Effector memory CD8-positive, alpha-beta T cell (primary cell): ENCODE results near the gene TNNT2.

Experiments used
- ATAC-seq: fragments of 150-1000 bp; cut with Tn5 transposase; replicated peaks from 2 replicates; pipeline ENCODE4 v1.10.0; 2021; ENCODE audit warnings: mild to moderate bottlenecking, moderate library complexity
- DNase-seq, 3 experiments: peaks; one replicate each; pipeline ENCODE4 v3.0.0; 2021
- H3K27ac Mint-ChIP-seq, 2 donors: one replicate each; pipeline ENCODE4 v1.8.0; 2022; ENCODE audit warnings: mild to moderate bottlenecking in 2 of 2, mixed read lengths in 2 of 2, moderate library complexity in 2 of 2
- H3K27me3 Mint-ChIP-seq, 2 donors: one replicate each; pipeline ENCODE4 v1.8.0; 2022; ENCODE audit warnings: mixed read lengths in 2 of 2
- H3K36me3 Mint-ChIP-seq: one replicate; pipeline ENCODE4 v1.8.0; 2022; ENCODE audit warnings: mild to moderate bottlenecking, moderate library complexity, mixed read lengths; ENCODE audit not compliant: insufficient read depth
- H3K4me1 Mint-ChIP-seq, 2 donors: one replicate each; pipeline ENCODE4 v1.8.0; 2022; ENCODE audit warnings: low read depth in 2 of 2, mixed read lengths in 2 of 2
- H3K4me3 Mint-ChIP-seq, 2 donors: one replicate each; pipeline ENCODE4 v1.8.0; 2022; ENCODE audit warnings: mild to moderate bottlenecking in 2 of 2, mixed read lengths in 2 of 2, moderate library complexity in 2 of 2
- H3K9me3 Mint-ChIP-seq, 2 donors: one replicate each; pipeline ENCODE4 v1.8.0; 2022; ENCODE audit warnings: mixed read lengths in 2 of 2

Gene TNNT2

GRCh38 chr1:201381130-201381529 lies 3.6 kb upstream of the TNNT2 start:
- Mint-ChIP-seq H3K4me3 (no peak overlapping the region), H3K4me1 (peaks cover 0 to 2% of the 10 kb centered on the region in 2 donors), H3K36me3 (no peaks in the 10 kb centered on the region), H3K27ac (no peak overlapping the region), H3K27me3 (peaks cover 33 to 79% of the 10 kb centered on the region in 2 donors), H3K9me3 (no peaks in the 10 kb centered on the region)
- ATAC-seq (no peak), DNase-seq (no peak)

- H3K4me1 Mint-ChIP-seq, result peaks cover 0 to 2% of the 10 kb centered on the region in 2 donors
- H3K36me3 Mint-ChIP-seq, result no peaks in the 10 kb centered on the region
- no peaks in the 10 kb centered on the region for H3K9me3 Mint-ChIP-seq
- no peak overlapping the region for H3K4me3 Mint-ChIP-seq
- ATAC-seq (no peak), DNase-seq (no peak)
- H3K27me3 Mint-ChIP-seq, result peaks cover 21 to 79% of the 10 kb centered on the region in 2 donors
- no peak overlapping the region for H3K27ac Mint-ChIP-seq
Observed at GRCh38 chr1:201379733-201380242, 2.3 kb upstream of the TNNT2 start.

GRCh38 chr1:201378804-201379203 lies 1.3 kb upstream of the TNNT2 start:
- DNase-seq (no peak), ATAC-seq (no peak)
- H3K27ac Mint-ChIP-seq, result no peak overlapping the region
- peaks cover 0 to 2% of the 10 kb centered on the region in 2 donors for H3K4me1 Mint-ChIP-seq
- H3K4me3 Mint-ChIP-seq, result no peak overlapping the region
- H3K9me3 Mint-ChIP-seq, result no peaks in the 10 kb centered on the region
- peaks cover 19 to 77% of the 10 kb centered on the region in 2 donors for H3K27me3 Mint-ChIP-seq
- H3K36me3 Mint-ChIP-seq, result no peaks in the 10 kb centered on the region

GRCh38 chr1:201376464-201377374 lies 761 bp downstream of the TNNT2 start:
- no peak overlapping the region for H3K4me3 Mint-ChIP-seq
- peaks cover 12 to 78% of the 10 kb centered on the region in 2 donors for H3K27me3 Mint-ChIP-seq
- no peaks in the 10 kb centered on the region for H3K36me3 Mint-ChIP-seq
- H3K4me1 Mint-ChIP-seq, result no peaks in the 10 kb centered on the region
- no peak for ATAC-seq
- no peak overlapping the region for H3K27ac Mint-ChIP-seq
- H3K9me3 Mint-ChIP-seq, result no peaks in the 10 kb centered on the region
- DNase-seq, result no peak

DNA sequence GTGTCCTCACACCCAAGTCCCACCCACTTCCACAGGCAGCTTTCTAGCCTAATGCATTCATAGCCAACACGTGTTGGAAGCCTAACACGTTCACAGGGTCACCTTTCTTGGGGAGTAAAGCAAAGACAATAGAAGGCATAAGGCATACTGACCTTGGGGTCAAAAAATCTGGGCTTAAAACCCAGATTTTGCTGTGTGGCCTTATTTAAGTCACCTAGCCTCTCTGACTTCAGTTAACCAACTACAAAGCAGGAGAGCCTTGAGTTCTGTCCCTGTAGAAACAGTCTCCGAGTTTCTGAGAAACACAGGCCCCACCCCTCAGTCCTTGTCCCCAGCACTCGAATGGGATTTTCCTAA lies 1.4 kb downstream of the TNNT2 start:
- H3K27me3 Mint-ChIP-seq, result peaks cover 18 to 78% of the 10 kb centered on the region in 2 donors
- no peaks in the 10 kb centered on the region for H3K9me3 Mint-ChIP-seq
- H3K36me3 Mint-ChIP-seq, result no peaks in the 10 kb centered on the region
- no peaks in the 10 kb centered on the region for H3K4me1 Mint-ChIP-seq
- no peak overlapping the region for H3K27ac Mint-ChIP-seq
- no peak overlapping the region for H3K4me3 Mint-ChIP-seq
- DNase-seq (no peak), ATAC-seq (no peak)

- DNase-seq, result no peak
- Mint-ChIP-seq H3K4me3 (no peak overlapping the region), H3K36me3 (no peaks in the 10 kb centered on the region), H3K27ac (no peak overlapping the region), H3K9me3 (no peaks in the 10 kb centered on the region), H3K27me3 (peaks cover 20 to 83% of the 10 kb centered on the region in 2 donors), H3K4me1 (no peaks in the 10 kb centered on the region)
- ATAC-seq, result no peak
Observed at GRCh38 chr1:201375169-201375568, 2.3 kb downstream of the TNNT2 start.

- Mint-ChIP-seq H3K27ac (no peak overlapping the region), H3K4me1 (no peaks in the 10 kb centered on the region), H3K4me3 (no peak overlapping the region), H3K27me3 (peaks cover 22 to 91% of the 10 kb centered on the region in 2 donors), H3K9me3 (no peaks in the 10 kb centered on the region), H3K36me3 (no peaks in the 10 kb centered on the region)
- no peak for DNase-seq
- ATAC-seq, result no peak
Observed at GRCh38 chr1:201374364-201374763, 3.1 kb downstream of the TNNT2 start.

GRCh38 chr1:201371792-201372191 lies 5.7 kb downstream of the TNNT2 start:
- H3K36me3 Mint-ChIP-seq, result peaks cover 2% of the 10 kb centered on the region
- ATAC-seq (no peak), DNase-seq (no peak)
- no peaks in the 10 kb centered on the region for H3K4me1 Mint-ChIP-seq
- no peak overlapping the region for H3K4me3 Mint-ChIP-seq
- peaks cover 33 to 98% of the 10 kb centered on the region in 2 donors for H3K27me3 Mint-ChIP-seq
- H3K9me3 Mint-ChIP-seq, result no peaks in the 10 kb centered on the region
- no peak overlapping the region for H3K27ac Mint-ChIP-seq

GRCh38 chr1:201371276-201371675 lies 6.2 kb downstream of the TNNT2 start:
- H3K4me3 Mint-ChIP-seq, result no peak overlapping the region
- peaks cover 30 to 98% of the 10 kb centered on the region in 2 donors for H3K27me3 Mint-ChIP-seq
- no peak for ATAC-seq
- DNase-seq, result no peak
- no peak overlapping the region for H3K27ac Mint-ChIP-seq
- H3K9me3 Mint-ChIP-seq, result no peaks in the 10 kb centered on the region
- H3K4me1 Mint-ChIP-seq, result no peaks in the 10 kb centered on the region
- peaks cover 2% of the 10 kb centered on the region for H3K36me3 Mint-ChIP-seq

GRCh38 chr1:201370500-201370899 lies 7.0 kb downstream of the TNNT2 start:
- Mint-ChIP-seq H3K27ac (no peak overlapping the region), H3K4me1 (no peaks in the 10 kb centered on the region), H3K9me3 (no peaks in the 10 kb centered on the region), H3K36me3 (peaks cover 2% of the 10 kb centered on the region), H3K27me3 (peaks cover 27 to 98% of the 10 kb centered on the region in 2 donors), H3K4me3 (no peak overlapping the region)
- DNase-seq, result no peak
- ATAC-seq, result no peak

GRCh38 chr1:201369209-201369608 lies 8.3 kb downstream of the TNNT2 start:
- Mint-ChIP-seq H3K27me3 (peaks cover 27 to 98% of the 10 kb centered on the region in 2 donors), H3K9me3 (no peaks in the 10 kb centered on the region), H3K36me3 (peaks cover 2% of the 10 kb centered on the region), H3K4me3 (no peak overlapping the region), H3K27ac (no peak overlapping the region), H3K4me1 (no peaks in the 10 kb centered on the region)
- DNase-seq (no peak), ATAC-seq (no peak)

DNA sequence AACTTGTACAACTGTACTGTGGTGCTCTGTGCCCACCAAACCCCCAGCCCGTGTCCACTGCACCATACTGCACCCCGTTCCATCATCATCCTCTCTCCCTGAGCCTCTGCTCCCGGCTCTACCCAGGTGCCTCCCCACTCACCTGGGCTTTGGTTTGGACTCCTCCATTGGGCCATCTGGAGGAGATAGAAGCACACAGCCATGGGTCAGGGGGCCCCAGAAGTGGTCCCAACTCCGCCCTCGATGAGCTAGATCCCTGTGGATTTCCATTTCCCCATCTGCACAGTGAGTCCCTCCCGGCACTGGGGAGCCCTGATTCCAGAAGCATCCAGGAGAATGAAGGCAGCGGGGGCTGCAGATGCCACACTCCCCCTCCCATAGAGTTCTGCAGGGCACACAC lies 10.8 kb downstream of the TNNT2 start:
- H3K4me1 Mint-ChIP-seq, result no peaks in the 10 kb centered on the region
- peaks cover 2% of the 10 kb centered on the region for H3K36me3 Mint-ChIP-seq
- peaks cover 33 to 100% of the 10 kb centered on the region in 2 donors for H3K27me3 Mint-ChIP-seq
- no peak overlapping the region for H3K27ac Mint-ChIP-seq
- H3K9me3 Mint-ChIP-seq, result no peaks in the 10 kb centered on the region
- DNase-seq (no peak), ATAC-seq (no peak)
- no peak overlapping the region for H3K4me3 Mint-ChIP-seq

GRCh38 chr1:201365251-201365650 lies 12.2 kb downstream of the TNNT2 start:
- H3K4me1 Mint-ChIP-seq, result no peaks in the 10 kb centered on the region
- H3K9me3 Mint-ChIP-seq, result no peaks in the 10 kb centered on the region
- peaks cover 25 to 100% of the 10 kb centered on the region in 2 donors for H3K27me3 Mint-ChIP-seq
- peaks cover 2% of the 10 kb centered on the region for H3K36me3 Mint-ChIP-seq
- no peak overlapping the region for H3K27ac Mint-ChIP-seq
- ATAC-seq, result no peak
- H3K4me3 Mint-ChIP-seq, result no peak overlapping the region
- DNase-seq, result no peak

DNA sequence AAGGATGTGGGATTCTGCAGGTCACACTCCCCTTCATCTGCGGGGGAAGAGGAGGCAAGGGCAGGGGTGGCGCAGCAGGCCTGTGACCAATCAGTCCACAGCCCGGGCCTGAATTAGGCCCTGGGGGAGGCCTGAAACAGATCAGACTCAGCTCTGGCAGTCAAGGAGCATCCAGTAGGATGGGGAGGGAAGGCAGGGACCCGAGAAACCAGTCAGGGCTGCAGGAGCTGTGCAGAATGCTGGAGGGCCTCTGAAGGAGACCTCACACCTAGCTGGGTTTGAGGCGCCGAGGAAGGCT lies 12.7 kb downstream of the TNNT2 start:
- H3K4me3 Mint-ChIP-seq, result no peak overlapping the region
- no peaks in the 10 kb centered on the region for H3K9me3 Mint-ChIP-seq
- H3K27ac Mint-ChIP-seq, result no peak overlapping the region
- DNase-seq (no peak), ATAC-seq (no peak)
- peaks cover 2% of the 10 kb centered on the region for H3K36me3 Mint-ChIP-seq
- H3K4me1 Mint-ChIP-seq, result no peaks in the 10 kb centered on the region
- peaks cover 27 to 100% of the 10 kb centered on the region in 2 donors for H3K27me3 Mint-ChIP-seq
